Activated CD4-positive, CD25-positive, alpha-beta regulatory T cell treated with anti-CD3 and anti-CD28 coated beads, Interleukin-2, amount 50 U/mL, for 24 hours (primary cell): ENCODE data around the gene KCNN1.
A peak's percentile ranks its signal among the peaks of the same experiment; 100 is the strongest.
"Not testable (repeated sequence)": the region's sequence is repeated elsewhere in the genome, so short reads cannot be mapped to it uniquely, and the experiment has no call there.

Experiments used
- ATAC-seq, 2 donors: fragments of 150-1000 bp; cut with Tn5 transposase; one replicate each; pipeline ENCODE4 v1.10.0; 2021; ENCODE audit warnings: mild to moderate bottlenecking in 1 of 2, moderate library complexity in 1 of 2

Gene KCNN1

DNA sequence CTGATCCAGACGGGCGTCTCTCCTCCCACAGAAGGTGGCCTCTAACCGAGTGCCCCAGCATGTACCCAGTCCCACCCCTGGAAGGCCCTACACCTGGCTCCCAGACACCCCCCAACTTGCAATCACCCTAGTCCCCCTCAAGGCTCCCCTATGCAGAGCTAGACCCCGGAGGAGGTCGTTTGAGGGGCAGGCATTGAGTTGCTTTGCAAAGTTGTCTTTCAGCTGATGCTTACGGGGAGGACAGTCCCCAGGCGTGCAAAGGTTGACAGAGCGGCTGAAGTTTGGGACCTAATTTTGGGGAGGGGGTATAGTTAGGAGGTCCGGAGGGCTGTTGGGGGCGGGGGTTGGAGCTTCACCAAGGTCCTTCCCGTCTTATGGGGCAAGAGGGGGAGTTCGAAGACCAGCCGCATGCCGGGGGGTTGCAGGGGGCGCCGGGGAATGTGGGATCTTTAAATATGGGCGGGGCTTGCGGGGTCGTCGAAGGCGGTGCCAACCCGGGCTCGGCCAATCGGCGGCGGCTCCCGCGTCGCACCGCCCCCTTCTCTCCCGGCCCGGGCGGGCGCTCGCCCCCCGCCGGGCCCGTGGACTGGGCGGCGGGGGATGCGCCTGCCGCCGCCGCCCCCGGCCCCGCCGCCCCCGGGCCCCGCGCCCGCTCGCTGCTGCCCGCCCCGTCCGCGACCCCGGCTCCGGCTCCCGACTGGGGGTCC, at the start of gene KCNN1:
Gene KCNN1 (plus strand): TSS at position 558 of the 707 bp plus-strand sequence. CDS start 6,782 bp downstream, outside the sequence.
- no peak for ATAC-seq

DNA sequence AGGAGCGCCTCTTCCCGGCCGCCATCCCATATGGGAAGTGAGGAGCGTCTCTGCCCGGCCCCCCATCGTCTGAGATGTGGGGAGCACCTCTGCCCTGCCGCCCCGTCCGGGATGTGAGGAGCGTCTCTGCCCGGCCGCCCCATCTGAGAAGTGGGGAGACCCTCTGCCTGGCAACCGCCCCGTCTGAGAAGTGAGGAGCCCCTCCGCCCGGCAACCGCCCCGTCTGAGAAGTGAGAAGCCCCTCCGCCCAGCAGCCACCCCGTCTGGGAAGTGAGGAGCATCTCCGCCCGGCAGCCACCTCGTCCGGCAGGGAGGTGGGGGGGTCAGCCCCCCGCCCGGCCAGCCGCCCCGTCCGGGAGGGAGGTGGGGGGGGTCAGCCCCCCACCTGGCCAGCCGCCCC, 48.8 kb upstream of the KCNN1 start:
- not testable (repeated sequence) for ATAC-seq

DNA sequence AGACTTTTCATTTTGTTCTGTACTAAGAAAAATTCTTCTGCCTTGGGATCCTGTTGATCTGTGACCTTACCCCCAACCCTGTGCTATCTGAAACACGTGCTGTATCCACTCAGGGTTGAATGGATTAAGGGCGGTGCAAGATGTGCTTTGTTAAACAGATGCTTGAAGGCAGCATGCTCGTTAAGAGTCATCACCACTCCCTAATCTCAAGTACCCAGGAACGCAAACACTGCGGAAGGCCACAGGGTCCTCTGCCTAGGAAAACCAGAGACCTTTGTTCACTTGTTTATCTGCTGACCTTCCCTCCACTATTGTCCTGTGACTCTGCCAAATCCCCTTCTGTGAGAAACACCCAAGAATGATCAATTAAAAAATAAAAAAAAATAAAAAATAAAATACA, 47.8 kb upstream of the KCNN1 start:
- not testable (repeated sequence) for ATAC-seq

DNA sequence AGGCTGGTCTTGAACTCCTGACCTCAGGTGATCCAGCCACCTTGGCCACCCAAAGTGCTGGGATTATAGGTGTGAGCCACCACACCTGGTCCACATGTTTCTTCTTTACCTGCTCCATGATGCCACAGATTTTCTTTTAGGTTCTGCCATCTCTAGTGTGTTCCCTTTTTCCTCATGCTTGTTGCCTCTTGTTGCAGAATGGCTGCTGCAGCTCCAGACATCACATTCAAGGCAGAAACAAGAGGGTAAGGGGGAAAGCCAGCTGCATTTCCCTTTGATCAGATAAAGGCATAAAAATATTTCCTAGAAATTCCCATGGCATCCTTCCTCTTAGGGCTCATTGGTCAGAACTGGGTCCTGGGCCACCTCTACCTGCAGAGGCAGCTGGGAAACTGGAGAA, 46.4 kb upstream of the KCNN1 start:
- no peak for ATAC-seq

DNA sequence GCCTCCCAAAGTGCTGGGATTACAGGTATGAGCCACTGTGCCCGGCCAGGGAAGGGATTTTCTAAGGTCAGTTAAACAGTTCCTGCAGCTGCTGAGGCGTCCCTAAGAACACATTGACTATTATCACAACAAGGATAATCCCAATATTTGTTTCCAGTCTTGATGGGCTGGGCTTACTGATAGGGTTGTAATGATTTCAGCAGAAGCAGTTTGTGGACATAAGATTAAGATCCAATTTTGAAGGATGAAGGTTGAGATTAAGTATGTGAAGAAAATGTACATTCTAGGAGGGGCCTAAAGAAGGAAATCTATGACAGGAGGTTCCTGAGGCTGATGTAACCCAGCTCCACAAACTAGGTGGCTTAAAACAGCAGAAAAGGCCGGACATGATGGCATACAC, 44.8 kb upstream of the KCNN1 start:
- no peak for ATAC-seq

DNA sequence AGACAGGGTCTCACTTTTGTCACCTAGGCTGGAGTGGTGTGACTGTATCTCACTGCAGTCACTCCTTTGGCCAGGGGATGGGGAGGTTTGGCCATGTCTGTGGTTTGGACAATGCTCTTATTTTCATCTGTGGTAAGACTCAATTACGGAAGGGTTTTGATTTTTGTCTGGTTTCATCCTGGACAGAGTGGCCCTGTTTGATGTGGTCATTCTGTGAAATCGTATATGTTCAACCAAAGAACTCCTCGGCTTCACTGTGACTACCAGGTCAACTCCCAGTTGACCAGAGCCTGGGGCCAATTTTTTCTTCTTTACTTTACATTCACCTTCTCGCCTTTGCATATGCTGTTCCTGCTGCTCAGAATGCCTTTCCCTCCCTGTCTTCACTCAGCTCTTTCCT, 40.9 kb upstream of the KCNN1 start:
- no peak for ATAC-seq

DNA sequence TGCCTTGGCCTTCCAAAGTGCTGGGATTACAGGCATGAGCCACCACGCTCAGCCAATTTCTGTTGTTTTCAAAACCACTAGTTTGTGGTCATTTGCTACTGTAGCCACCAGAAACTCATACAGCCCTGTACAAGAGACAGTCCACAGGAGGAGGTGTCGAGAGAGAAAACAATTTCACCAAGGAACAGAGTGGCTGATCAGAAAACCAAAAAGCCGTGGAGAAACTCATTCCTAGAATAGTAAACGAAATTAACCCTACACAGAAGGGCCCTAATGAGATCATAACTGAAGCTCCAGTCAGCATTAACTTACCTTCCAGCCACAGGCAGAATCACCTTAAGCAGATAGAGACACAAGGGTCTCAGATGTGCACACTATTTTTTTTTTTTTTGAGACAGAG, 37.9 kb upstream of the KCNN1 start:
- no peak for ATAC-seq

DNA sequence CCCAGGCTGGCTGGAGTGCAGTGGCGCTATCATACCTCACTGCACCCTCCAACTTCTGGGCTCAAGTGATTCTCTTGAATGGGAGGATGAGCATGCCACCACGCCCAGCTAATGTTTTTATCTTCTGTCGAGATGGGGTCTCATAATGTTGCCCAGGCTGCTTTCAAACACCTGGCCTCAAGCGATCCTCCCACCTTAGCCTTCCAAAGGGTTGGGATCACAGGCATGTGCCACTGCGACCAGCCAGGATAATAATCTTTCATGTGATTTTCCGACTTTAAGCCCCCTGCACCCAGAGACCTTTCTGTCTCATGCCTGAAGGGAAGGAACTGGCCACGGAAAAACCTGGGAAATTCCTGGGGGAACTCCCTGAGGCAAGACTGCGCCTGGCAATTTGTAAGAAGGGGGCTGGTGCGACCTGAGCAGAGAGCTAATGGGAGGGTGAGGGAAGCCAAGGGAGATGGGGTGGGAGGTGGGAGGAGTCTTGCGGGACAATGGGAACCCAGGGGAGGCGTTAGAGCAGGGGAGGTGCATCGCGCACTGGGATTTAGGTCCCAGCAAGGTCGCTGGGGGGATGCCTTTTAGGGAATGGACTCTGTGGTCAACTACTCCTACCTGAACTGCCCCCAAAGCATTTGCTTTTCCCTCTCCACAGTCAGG, 35.2 kb upstream of the KCNN1 start:
- no peak for ATAC-seq

DNA sequence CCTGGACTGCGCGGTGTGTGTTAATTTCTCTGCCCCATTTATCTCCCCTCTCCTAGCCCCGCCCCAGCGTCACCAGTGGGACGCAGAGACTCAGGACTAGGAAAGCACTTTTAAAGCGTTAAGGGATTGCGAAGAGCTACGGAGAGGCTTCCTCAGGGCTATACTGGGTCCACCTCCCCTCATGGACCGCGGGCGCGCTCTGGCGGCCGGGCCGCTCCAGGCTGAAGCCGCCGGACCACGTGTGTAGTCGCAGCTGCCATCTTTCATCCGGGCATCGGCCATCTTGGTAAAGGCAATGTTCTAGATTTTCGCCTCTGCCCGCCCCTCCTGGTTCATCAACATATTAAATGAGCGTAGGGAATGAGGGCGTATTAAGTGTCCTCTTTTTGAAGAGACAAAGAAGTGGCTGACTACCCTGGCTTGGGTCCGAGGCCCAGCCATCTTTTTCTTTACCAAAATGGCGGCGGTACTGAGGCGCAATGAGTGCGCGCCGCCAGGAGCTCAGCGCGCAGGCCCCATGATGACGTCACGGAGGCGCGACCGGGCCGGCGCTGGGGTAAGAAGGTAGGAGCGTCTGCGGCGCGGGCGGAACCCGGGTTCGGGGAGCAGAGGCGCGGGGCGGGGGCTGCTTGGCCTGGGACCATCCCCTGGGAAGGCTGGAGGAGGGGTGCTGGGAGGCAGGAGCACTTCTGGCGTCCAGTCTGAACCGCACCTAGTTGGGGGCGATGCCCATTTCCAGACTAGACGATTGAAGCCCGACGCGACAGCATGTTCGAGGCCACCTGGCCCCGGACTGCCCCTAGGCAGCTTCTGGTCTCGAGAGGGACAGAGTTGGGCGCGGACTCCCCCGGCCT, 34.2 kb upstream of the KCNN1 start, which contains the start of gene CCDC124:
Gene CCDC124 (plus strand): TSS at position 531 of the 854 bp plus-strand sequence. CDS start 3,406 bp downstream, outside the sequence.
- peak; percentile 96 to 97 for ATAC-seq

DNA sequence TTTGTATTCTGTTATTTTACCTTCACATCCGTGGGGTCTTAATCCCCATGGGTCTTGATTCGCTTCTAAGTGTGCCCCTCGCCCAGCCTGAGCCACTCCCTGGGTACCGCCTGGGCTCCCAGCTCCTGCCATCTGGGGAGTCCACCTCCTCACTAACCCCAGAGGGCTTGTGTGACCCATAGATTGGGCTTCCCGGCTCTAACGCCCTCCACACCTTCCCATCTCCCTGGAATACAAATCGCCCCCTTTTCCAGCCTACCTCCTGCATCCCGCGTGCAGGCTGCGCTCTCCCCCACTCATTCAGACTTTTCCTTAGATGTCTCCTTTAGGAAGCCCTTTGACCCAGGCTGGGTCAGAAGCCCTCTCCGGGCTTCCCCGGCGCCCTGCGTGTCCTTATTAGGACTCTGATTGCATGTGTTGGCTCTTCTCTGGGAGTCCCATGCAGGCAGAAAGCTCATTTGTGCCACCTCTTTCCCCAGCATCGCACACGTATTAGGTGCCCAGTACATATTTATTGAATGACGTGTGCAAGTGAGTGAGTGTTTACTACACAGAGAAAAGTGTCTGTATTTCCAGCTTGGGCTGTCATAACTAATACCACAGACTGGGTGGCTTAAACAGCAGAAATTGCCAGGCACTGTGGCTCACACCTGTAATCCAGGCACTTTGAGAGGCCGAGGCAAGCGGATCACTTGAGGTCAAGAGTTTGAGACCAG, 33.3 kb upstream of the KCNN1 start:
- ATAC-seq, result no peak

DNA sequence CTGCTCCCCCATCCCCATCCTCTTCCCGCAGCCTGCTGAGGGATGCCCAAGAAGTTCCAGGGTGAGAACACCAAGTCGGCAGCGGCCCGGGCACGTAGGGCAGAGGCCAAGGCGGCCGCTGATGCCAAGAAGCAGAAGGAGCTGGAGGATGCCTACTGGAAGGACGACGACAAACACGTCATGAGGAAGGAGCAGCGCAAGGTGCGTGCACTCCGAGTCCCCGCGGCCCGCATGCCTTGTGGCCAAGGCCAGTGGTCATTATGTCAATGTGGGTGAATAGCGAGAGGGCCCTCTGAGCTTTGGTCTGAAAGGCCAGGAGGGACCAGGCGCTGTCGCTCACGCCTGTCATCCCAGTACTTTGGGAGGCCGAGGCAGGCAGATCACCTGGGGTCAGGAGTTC, 30.5 kb upstream of the KCNN1 start:
- no peak for ATAC-seq

DNA sequence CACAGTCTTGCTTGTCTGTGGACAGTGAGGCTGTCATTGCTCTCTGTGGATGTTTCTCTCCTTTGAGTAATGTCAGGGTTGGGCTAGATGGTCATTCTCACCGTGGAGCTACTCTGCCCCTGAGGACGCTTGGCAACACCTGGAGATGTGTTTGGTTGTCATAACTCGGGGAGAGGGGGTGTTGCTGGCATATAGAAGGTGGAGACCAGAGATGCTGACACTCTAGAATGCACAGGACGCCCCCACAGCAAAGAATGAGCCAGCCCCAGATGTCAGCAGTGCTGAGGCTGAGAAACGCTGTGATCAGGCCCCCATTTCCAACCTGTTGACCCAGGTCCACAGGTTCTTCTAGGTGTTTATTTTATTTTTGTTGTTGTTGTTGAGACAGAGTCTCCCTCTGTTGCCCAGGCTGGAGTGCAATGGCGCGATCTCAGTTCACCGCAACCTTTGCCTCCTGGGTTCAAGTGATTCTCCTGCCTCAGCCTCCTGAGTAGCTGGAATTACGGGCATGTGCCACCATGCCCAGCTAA, 29.5 kb upstream of the KCNN1 start:
- no peak for ATAC-seq

DNA sequence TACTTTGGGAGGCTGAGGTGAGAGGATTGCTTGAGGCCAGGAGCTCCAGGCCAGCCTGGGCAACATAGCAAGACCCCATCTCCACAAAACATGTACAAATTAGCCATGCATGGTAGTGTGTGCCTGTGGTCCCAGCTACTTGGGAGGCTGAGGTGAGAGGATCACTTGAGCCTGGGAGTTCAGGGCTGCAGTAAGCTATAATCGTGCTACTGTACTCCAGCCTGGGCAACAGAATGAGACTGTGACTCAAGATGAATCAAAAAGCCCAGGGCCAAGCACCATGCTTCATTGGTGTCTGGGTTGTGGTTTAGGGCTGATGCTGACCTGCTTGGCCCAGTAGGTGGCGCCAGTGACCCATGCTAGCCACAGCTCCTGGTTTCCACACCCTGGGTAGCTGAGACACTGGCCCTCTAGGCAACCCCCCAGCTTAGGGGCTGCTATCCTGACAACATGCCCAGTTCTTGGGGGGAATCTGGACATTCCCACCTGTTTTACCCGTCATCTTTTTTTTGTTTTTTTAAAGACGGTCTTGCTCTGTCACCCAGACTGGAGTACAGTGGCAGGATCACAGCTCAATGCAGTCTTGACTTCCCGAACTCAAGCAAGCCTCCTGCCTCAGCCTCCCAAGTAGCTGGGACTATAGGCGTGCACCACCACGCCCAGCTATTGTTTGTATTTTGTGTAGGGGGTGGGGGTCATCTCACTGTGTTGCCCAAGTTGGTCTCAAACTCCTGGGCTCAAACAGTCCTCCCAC, 28.6 kb upstream of the KCNN1 start:
- ATAC-seq, result peak; percentile 99

DNA sequence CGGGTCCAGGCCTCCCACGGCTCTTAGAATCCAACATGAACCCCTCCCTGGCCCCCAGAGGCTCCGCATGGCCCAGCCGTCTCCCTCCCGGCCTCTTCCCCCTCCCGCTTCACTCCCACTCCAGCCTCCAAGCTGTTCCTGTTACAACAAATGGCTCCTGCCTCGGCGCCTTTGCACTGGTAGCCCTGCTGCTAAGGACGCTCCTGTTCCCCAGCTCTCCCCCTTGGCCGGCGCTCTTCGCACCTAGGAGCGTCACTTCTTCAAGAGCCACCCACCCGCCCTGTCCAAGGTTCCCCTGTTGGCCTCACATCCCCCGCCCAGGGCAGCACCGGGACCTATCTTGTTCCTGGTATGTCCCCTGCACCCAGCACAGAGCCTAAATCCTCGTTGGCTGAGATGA, 24.7 kb upstream of the KCNN1 start:
- ATAC-seq, result no peak

DNA sequence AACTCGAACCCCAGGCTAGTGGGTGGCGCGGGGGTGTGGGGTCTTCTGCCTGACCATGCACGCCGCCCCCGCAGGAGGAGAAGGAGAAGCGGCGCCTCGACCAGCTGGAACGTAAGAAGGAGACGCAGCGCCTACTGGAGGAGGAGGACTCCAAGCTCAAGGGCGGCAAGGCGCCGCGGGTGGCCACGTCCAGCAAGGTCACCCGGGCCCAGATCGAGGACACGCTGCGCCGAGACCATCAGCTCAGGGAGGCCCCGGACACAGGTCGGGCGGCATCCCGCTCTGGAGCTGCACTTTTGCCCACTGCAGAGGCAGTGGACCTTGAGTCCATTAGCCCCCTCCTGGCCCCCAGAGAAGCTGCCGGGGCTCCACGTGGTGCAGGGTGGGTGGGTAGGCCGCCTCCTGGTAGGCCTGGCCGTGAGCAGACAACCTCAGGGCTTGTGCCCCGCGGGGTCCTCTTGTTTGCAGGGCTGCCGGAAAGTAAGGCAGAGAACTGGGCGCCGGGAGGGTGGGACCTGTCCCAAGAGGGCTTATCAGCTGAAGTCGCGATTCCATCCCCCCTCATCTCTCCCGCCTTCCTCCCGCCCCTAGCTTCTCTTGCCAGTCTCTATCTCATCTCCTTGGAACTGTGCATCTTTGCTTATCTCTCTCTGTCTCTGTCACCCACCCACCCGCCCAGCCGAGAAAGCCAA, 24.2 kb upstream of the KCNN1 start:
- ATAC-seq, result no peak

DNA sequence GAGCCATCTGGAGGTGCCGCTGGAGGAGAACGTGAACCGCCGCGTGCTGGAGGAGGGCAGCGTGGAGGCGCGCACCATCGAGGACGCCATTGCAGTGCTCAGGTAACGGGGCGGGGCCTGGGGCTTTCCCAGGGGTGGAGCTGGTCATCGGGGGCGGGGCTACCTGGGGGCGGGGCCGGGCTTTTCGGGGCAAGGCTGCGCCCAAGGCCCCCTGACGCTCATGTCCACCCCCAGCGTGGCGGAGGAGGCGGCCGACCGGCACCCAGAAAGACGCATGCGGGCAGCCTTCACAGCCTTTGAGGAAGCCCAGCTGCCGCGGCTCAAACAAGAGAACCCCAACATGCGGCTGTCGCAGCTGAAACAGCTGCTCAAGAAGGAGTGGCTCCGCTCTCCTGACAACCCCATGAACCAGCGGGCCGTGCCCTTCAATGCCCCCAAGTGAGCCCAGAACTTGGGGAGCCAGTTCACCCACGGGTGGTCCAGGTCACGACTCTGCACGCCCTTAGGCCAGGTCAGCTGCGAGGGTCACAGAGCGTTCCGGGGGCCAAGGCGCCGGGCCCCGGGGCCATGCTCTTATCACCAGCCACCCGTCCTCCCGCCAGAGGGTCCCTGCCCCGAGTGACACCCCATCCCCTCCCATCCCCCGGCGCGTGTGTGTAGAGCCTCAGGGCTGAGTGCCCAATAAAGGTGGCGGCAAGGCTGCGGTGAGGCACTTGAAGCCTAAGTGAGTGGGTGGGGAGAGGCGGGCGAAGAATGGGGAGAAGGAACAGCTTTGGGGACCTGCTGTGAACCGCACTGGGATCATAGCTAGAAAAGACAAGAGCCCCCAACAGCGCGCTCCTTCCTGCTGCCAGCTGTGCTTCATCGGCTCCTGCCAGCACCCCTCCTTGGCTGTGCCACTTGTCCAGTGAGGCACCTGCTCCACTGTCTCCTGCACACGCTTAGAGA, 23.4 kb upstream of the KCNN1 start:
- ATAC-seq, result no peak

DNA sequence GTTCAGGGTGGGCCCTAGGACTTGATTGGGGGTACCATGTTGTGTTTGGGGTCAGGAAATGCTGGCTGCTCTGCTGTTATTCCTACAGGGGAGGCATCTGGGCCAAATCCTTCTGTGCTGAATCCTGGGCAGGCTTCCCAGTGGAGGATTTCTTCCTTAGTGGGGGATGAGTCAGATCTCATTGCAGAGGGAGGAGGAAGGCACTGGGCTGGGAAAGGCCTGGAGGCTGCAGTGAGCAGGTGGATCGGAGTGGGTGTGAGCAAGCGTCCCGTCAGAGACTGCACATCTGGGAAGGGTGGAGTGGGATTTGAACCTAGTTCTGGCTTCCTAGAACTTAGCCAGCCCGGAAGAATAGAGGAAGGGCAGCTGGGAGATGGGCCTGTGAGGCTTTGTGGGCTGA, 22.6 kb upstream of the KCNN1 start:
- ATAC-seq, result no peak

DNA sequence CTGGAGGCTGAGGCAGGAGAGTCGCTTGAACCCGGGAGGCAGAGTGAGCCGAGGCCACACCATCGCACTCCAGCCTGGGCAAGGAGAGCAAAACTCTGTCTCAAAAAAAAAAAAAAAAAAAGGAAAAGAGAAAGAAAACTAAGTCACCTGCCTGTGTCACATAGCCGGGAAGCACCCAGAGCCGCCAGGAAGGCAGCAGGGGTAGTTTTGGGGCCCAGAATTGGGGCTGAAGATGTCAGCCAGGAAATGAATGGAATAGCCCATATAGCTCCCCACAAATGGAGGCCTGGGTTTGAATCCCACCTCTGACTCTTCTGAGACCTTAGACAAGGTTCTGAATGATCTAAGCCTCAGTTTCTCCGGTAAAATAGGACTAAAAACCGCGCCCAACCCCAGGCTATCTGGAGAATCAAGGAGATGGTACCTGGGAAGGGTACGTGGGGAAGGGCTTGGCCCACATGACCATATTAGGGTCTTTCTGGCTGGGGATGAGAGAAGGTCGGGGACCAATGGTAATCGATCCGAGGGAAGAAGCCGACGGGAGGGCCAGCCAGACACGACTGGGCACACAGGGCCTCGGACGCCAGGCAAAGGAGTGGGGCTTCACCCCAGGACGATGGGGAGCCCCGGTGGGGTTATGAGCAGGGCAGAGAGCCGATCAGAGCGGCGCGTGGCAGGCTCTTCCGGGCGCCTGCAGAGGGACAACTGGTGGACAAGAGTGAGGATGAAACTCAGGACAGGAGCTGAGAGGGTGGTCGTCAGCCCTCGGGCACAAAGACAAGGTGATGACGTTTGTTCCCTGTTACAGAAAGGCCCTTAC, 19.7 kb upstream of the KCNN1 start:
- ATAC-seq, result peak; percentile 50 to 52
